Aorta (tissue), 5 donors: Measurements from ENCODE around the gene COX6B2. TPM values are rescaled to one million over a fixed set of nuclear protein-coding genes. Genes with fewer than 3 reads are reported as not detected.

Experiments used
- ATAC-seq: fragments of 200-7000 bp; cut with Tn5 transposase; one replicate; pipeline ENCODE4 v1.9.1; 2022; ENCODE audit warnings: moderate library complexity; ENCODE audit not compliant: low FRiP score
- DNase-seq, 2 donors: peaks; one replicate each; pipeline ENCODE4 v3.0.0-alpha.2; 2020
- H3K27ac ChIP-seq, 2 donors: one replicate each; pipeline ENCODE4 v1.5.1; 2013; ENCODE audit warnings: low read length in 2 of 2, mild to moderate bottlenecking in 2 of 2, moderate library complexity in 2 of 2, control low read depth in 1 of 2, inconsistent platforms in 1 of 2, low read depth in 1 of 2
- H3K27me3 ChIP-seq, 2 donors: one replicate each; pipeline ENCODE4 v1.6.1; 2013; ENCODE audit warnings: control low read depth in 1 of 2, low read length in 1 of 2, mild to moderate bottlenecking in 1 of 2, moderate library complexity in 1 of 2; ENCODE audit not compliant: insufficient read depth in 2 of 2, control insufficient read depth in 1 of 2
- H3K36me3 ChIP-seq, 2 donors: one replicate each; pipeline ENCODE4 v1.6.1; 2013; ENCODE audit warnings: control low read depth in 1 of 2, low read length in 1 of 2, mild to moderate bottlenecking in 1 of 2; ENCODE audit not compliant: insufficient read depth in 2 of 2, control insufficient read depth in 1 of 2
- H3K4me1 ChIP-seq, 2 donors: one replicate each; pipeline ENCODE4 v1.6.1; 2013; ENCODE audit warnings: low read length in 2 of 2, control low read depth in 1 of 2, mild to moderate bottlenecking in 1 of 2, moderate library complexity in 1 of 2; ENCODE audit not compliant: insufficient read depth in 2 of 2, control insufficient read depth in 1 of 2
- H3K4me3 ChIP-seq, 2 donors: one replicate each; pipeline ENCODE4 v1.5.1; 2013; ENCODE audit warnings: low read length in 2 of 2, control low read depth in 1 of 2, mild to moderate bottlenecking in 1 of 2
- H3K9me3 ChIP-seq: one replicate; pipeline ENCODE4 v1.6.1; 2013; ENCODE audit warnings: mild to moderate bottlenecking, low read length; ENCODE audit not compliant: control insufficient read depth
- WGBS, 2 donors: extraction: QIAGEN DNeasy Blood & Tissue Kit; methylation state at CpG; one replicate each; pipeline ENCODE4 v1.1.7; 2013; 5-methylcytosine and 5-hydroxymethylcytosine counted together
- intact Hi-C, 2 donors: fragments of 100-400 bp; cut with DNase I; formaldehyde crosslinking; loops; one replicate each; pipeline versions ENCODE4 v1.14.2 to v1.15.0; 2022
- polyA plus RNA-seq, 2 donors: library from polyadenylated mRNA; stranded (reverse); fragments of 200-250 nt; gene quantifications; one replicate each; pipeline ENCODE4 v1.2.3, GENCODE V29; 2013
- total RNA-seq, 2 donors: library from RNA; stranded (reverse); fragmentation: NEBNext Ultra II Directional; extraction: Animal tissue kit (Norgen Biotek cat#: 25700); gene quantifications; one replicate each; pipeline ENCODE4 v1.2.1, GENCODE V29; 2021
- donor health status: healthy with polysubstance abuse.
- donor health status: Bipolar disorder and iron deficiency.
- donor health status: DM: no; HTN: no; CAD: no.
- donor health status: DM: no; HTN: no; CAD: no.
- donor health status: DM: yes; HTN: yes; CAD: no.

The COX6B2 gene
- total and polyA plus RNA-seq, 4 donors, result 0.19 to 0.99 TPM; not detected in 2

GRCh38 chr19:55304279-55304978 is 50.1 kb downstream of the COX6B2 start:
- DNase-seq, result peak in 1 of 2 donors; percentile 60
- peaks cover 0 to 2% of the 10 kb centered on the region in 2 donors for H3K36me3 ChIP-seq
- WGBS, 2 donors, result 86 to 90% methylated on average over 35 to 39 of the region's 39 CpGs

GRCh38 chr19:55303477-55303876 is 51.0 kb downstream of the COX6B2 start:
- Histone ChIP-seq H3K4me1 (no peaks in the 10 kb centered on the region), H3K36me3 (peaks cover 0 to 2% of the 10 kb centered on the region in 2 donors), H3K27ac (no peak overlapping the region), H3K27me3 (no peaks in the 10 kb centered on the region), H3K9me3 (no peaks in the 10 kb centered on the region), H3K4me3 (no peak overlapping the region)
- no peak for DNase-seq
- no peak for ATAC-seq
- intact Hi-C loops, result loop anchor here in 1 of 2 donors (2.0 kb wide), 1 partner anchor 81 kb away; the partner anchor contains the start of genes RPL28 and TMEM238
- WGBS, 2 donors, result 86 to 90% methylated on average over 11 of the region's 11 CpGs

More at GRCh38 chr19:55304279-55304978, 50.1 kb downstream of the COX6B2 start:
- Histone ChIP-seq H3K4me3 (no peak overlapping the region), H3K27ac (no peak overlapping the region), H3K9me3 (no peaks in the 10 kb centered on the region), H3K4me1 (no peaks in the 10 kb centered on the region), H3K27me3 (no peaks in the 10 kb centered on the region)
- ATAC-seq, result no peak
- intact Hi-C loops, result no loop called here

- peaks cover 0 to 2% of the 10 kb centered on the region in 2 donors for H3K36me3 ChIP-seq
- no peak overlapping the region for H3K27ac ChIP-seq
- WGBS, 2 donors, result 85% methylated on average over 12 of the region's 12 CpGs
- no peaks in the 10 kb centered on the region for H3K27me3 ChIP-seq
- DNase-seq (peak in 1 of 2 donors; percentile 45), ATAC-seq (no peak)
- no peaks in the 10 kb centered on the region for H3K4me1 ChIP-seq
- intact Hi-C loops, result loop anchor here in 1 of 2 donors (2.0 kb wide), 1 partner anchor 82 kb away; the partner anchor contains the start of genes RPL28 and TMEM238
- H3K4me3 ChIP-seq, result no peak overlapping the region
- no peaks in the 10 kb centered on the region for H3K9me3 ChIP-seq
Observed at GRCh38 chr19:55302318-55302703, 52.2 kb downstream of the COX6B2 start.

- peak; percentile 94 for ATAC-seq
- Histone ChIP-seq H3K4me1 (no peaks in the 10 kb centered on the region), H3K36me3 (peaks cover 0 to 2% of the 10 kb centered on the region in 2 donors), H3K9me3 (no peaks in the 10 kb centered on the region), H3K4me3 (no peak overlapping the region), H3K27ac (no peak overlapping the region), H3K27me3 (no peaks in the 10 kb centered on the region)
- intact Hi-C loops, result loop anchor here in 1 of 2 donors (2.0 kb wide), 1 partner anchor 83 kb away; the partner anchor contains the start of genes RPL28 and TMEM238
- DNase-seq, result peak; percentile 91 to 97
- WGBS, 2 donors, result 18 to 20% methylated on average over 42 of the region's 42 CpGs
Observed at GRCh38 chr19:55301459-55302317, 52.8 kb downstream of the COX6B2 start.

GRCh38 chr19:55300886-55301458 is 53.5 kb downstream of the COX6B2 start:
- Histone ChIP-seq H3K36me3 (no peaks in the 10 kb centered on the region), H3K27ac (no peak overlapping the region), H3K9me3 (no peaks in the 10 kb centered on the region), H3K4me1 (no peaks in the 10 kb centered on the region), H3K27me3 (no peaks in the 10 kb centered on the region), H3K4me3 (no peak overlapping the region)
- ATAC-seq (no peak), DNase-seq (no peak)
- WGBS, 2 donors, result 69 to 75% methylated on average over 15 of the region's 15 CpGs
- intact Hi-C loops, result no loop called here

GRCh38 chr19:55299991-55300390 is 54.5 kb downstream of the COX6B2 start:
- H3K27me3 ChIP-seq, result no peaks in the 10 kb centered on the region
- no peaks in the 10 kb centered on the region for H3K36me3 ChIP-seq
- H3K27ac ChIP-seq, result no peak overlapping the region
- no peaks in the 10 kb centered on the region for H3K4me1 ChIP-seq
- DNase-seq (no peak), ATAC-seq (no peak)
- H3K4me3 ChIP-seq, result no peak overlapping the region
- no peaks in the 10 kb centered on the region for H3K9me3 ChIP-seq
- 89 to 92% methylated on average over 10 of the region's 10 CpGs for WGBS, 2 donors
- intact Hi-C loops, result no loop called here

Other genes with a start within 250 kb of the COX6B2 start
- 100 to 1,000 TPM; 134 to 218 TPM for gene PPP1R12C, start 237.1 kb downstream of the COX6B2 start, total RNA-seq
- gene PPP1R12C, start 237.1 kb downstream of the COX6B2 start, polyA plus RNA-seq, result 100 to 1,000 TPM; 104 to 432 TPM
- 1 to 10 TPM in 1 of 2 donors, not detected in 1; 1.3 TPM for gene TNNT1, start 205.5 kb downstream of the COX6B2 start, total RNA-seq
- gene TNNT1, start 205.5 kb downstream of the COX6B2 start, polyA plus RNA-seq, result 1 to 10 TPM; 1.4 to 2.0 TPM
- not detected for gene TNNI3, start 197.0 kb downstream of the COX6B2 start, total RNA-seq
- gene TNNI3, start 197.0 kb downstream of the COX6B2 start, polyA plus RNA-seq, result 10 to 100 TPM in 1 of 2 donors, under 1 TPM in 1; 0.51 to 14.1 TPM
- not detected for gene DNAAF3, start 188.1 kb downstream of the COX6B2 start, total RNA-seq
- under 1 TPM; 0.38 to 0.87 TPM for gene DNAAF3, start 188.1 kb downstream of the COX6B2 start, polyA plus RNA-seq
- not detected for gene SYT5, start 174.4 kb downstream of the COX6B2 start, total RNA-seq
- gene SYT5, start 174.4 kb downstream of the COX6B2 start, polyA plus RNA-seq, result not detected
- 1 to 10 TPM in 1 of 2 donors, under 1 TPM in 1; 0.29 to 1.9 TPM for gene PTPRH, start 145.2 kb downstream of the COX6B2 start, total RNA-seq
- 1 to 10 TPM in 1 of 2 donors, under 1 TPM in 1; 0.03 to 7.5 TPM for gene PTPRH, start 145.2 kb downstream of the COX6B2 start, polyA plus RNA-seq
- gene TMEM86B, start 126.0 kb downstream of the COX6B2 start, total RNA-seq, result 1 to 10 TPM; 2.0 to 3.6 TPM
- 10 to 100 TPM in 1 of 2 donors, 1 to 10 TPM in 1; 2.9 to 10.9 TPM for gene TMEM86B, start 126.0 kb downstream of the COX6B2 start, polyA plus RNA-seq
- gene PPP6R1, start 95.7 kb downstream of the COX6B2 start, total RNA-seq, result 10 to 100 TPM; 47.9 to 55.4 TPM
- 10 to 100 TPM; 15.2 to 25.3 TPM for gene PPP6R1, start 95.7 kb downstream of the COX6B2 start, polyA plus RNA-seq
- gene HSPBP1, start 74.6 kb downstream of the COX6B2 start, total RNA-seq, result 10 to 100 TPM; 14.1 to 16.3 TPM
- 10 to 100 TPM; 14.7 to 25.3 TPM for gene HSPBP1, start 74.6 kb downstream of the COX6B2 start, polyA plus RNA-seq
- 10 to 100 TPM; 14.2 to 18.5 TPM for gene BRSK1, start 70.7 kb downstream of the COX6B2 start, total RNA-seq
- 10 to 100 TPM in 1 of 2 donors, 1 to 10 TPM in 1; 4.8 to 25.1 TPM for gene BRSK1, start 70.7 kb downstream of the COX6B2 start, polyA plus RNA-seq
- gene TMEM150B, start 29.4 kb downstream of the COX6B2 start, total RNA-seq, result 1 to 10 TPM; 2.9 to 9.6 TPM
- gene TMEM150B, start 29.4 kb downstream of the COX6B2 start, polyA plus RNA-seq, result 1 to 10 TPM in 1 of 2 donors, under 1 TPM in 1; 0.72 to 5.5 TPM
- 10 to 100 TPM in 1 of 2 donors, 1 to 10 TPM in 1; 4.5 to 12.8 TPM for gene KMT5C, start 14.8 kb downstream of the COX6B2 start, total RNA-seq
- 10 to 100 TPM in 1 of 2 donors, 1 to 10 TPM in 1; 3.4 to 13.2 TPM for gene KMT5C, start 14.8 kb downstream of the COX6B2 start, polyA plus RNA-seq
- gene GARIN5B, start 8.5 kb upstream of the COX6B2 start, total RNA-seq, result not detected
- not detected for gene GARIN5B, start 8.5 kb upstream of the COX6B2 start, polyA plus RNA-seq
- gene IL11, start 15.7 kb upstream of the COX6B2 start, total RNA-seq, result under 1 TPM; 0.23 to 0.27 TPM
- 1 to 10 TPM in 1 of 2 donors, not detected in 1; 2.1 TPM for gene IL11, start 15.7 kb upstream of the COX6B2 start, polyA plus RNA-seq
- not detected for gene TMEM190, start 22.1 kb upstream of the COX6B2 start, total RNA-seq
- not detected for gene TMEM190, start 22.1 kb upstream of the COX6B2 start, polyA plus RNA-seq
- 1 to 10 TPM in 1 of 2 donors, under 1 TPM in 1; 0.94 to 2.4 TPM for gene TMEM238, start 29.6 kb upstream of the COX6B2 start, total RNA-seq
- gene TMEM238, start 29.6 kb upstream of the COX6B2 start, polyA plus RNA-seq, result not detected
- 1,000 to 10,000 TPM in 1 of 2 donors, 100 to 1,000 TPM in 1; 841 to 1,022 TPM for gene RPL28, start 31.2 kb upstream of the COX6B2 start, total RNA-seq
- gene RPL28, start 31.2 kb upstream of the COX6B2 start, polyA plus RNA-seq, result 1,000 to 10,000 TPM; 1,298 to 1,335 TPM
- 10 to 100 TPM; 13.2 to 26.8 TPM for gene UBE2S, start 53.1 kb upstream of the COX6B2 start, total RNA-seq
- gene UBE2S, start 53.1 kb upstream of the COX6B2 start, polyA plus RNA-seq, result 1 to 10 TPM; 7.0 to 8.4 TPM
- gene SHISA7, start 88.6 kb upstream of the COX6B2 start, total RNA-seq, result not detected
- gene SHISA7, start 88.6 kb upstream of the COX6B2 start, polyA plus RNA-seq, result under 1 TPM in 1 of 2 donors, not detected in 1; 0.05 TPM
- 10 to 100 TPM; 18.6 to 30.6 TPM for gene ISOC2, start 106.9 kb upstream of the COX6B2 start, total RNA-seq
- gene ISOC2, start 106.9 kb upstream of the COX6B2 start, polyA plus RNA-seq, result 10 to 100 TPM; 42.6 to 47.3 TPM
- gene C19orf85, start 110.0 kb upstream of the COX6B2 start, total RNA-seq, result not detected
- not detected for gene C19orf85, start 110.0 kb upstream of the COX6B2 start, polyA plus RNA-seq
- gene ZNF628, start 121.9 kb upstream of the COX6B2 start, total RNA-seq, result 1 to 10 TPM; 6.9 to 7.0 TPM
- 1 to 10 TPM; 1.3 to 2.0 TPM for gene ZNF628, start 121.9 kb upstream of the COX6B2 start, polyA plus RNA-seq
- 10 to 100 TPM; 15.3 to 16.2 TPM for gene NAT14, start 130.5 kb upstream of the COX6B2 start, total RNA-seq
- gene NAT14, start 130.5 kb upstream of the COX6B2 start, polyA plus RNA-seq, result 10 to 100 TPM in 1 of 2 donors, 1 to 10 TPM in 1; 3.1 to 19.2 TPM
- 10 to 100 TPM in 1 of 2 donors, 1 to 10 TPM in 1; 8.6 to 64.1 TPM for gene SSC5D, start 133.7 kb upstream of the COX6B2 start, total RNA-seq
- gene SSC5D, start 133.7 kb upstream of the COX6B2 start, polyA plus RNA-seq, result 1 to 10 TPM; 1.6 to 3.7 TPM
- gene SBK2, start 182.4 kb upstream of the COX6B2 start, total RNA-seq, result not detected
- not detected for gene SBK2, start 182.4 kb upstream of the COX6B2 start, polyA plus RNA-seq
- under 1 TPM in 1 of 2 donors, not detected in 1; 0.48 TPM for gene SBK3, start 190.8 kb upstream of the COX6B2 start, total RNA-seq
- not detected for gene SBK3, start 190.8 kb upstream of the COX6B2 start, polyA plus RNA-seq
- gene ZNF579, start 226.1 kb upstream of the COX6B2 start, total RNA-seq, result 10 to 100 TPM; 12.9 to 13.1 TPM
- 10 to 100 TPM in 1 of 2 donors, under 1 TPM in 1; 0.63 to 12.6 TPM for gene ZNF579, start 226.1 kb upstream of the COX6B2 start, polyA plus RNA-seq
- 10 to 100 TPM; 12.7 to 13.2 TPM for gene FIZ1, start 244.8 kb upstream of the COX6B2 start, total RNA-seq
- gene FIZ1, start 244.8 kb upstream of the COX6B2 start, polyA plus RNA-seq, result 10 to 100 TPM in 1 of 2 donors, 1 to 10 TPM in 1; 2.8 to 12.6 TPM
- 10 to 100 TPM; 13.2 to 17.3 TPM for gene ZNF524, start 245.6 kb upstream of the COX6B2 start, total RNA-seq
- 10 to 100 TPM; 13.4 to 38.8 TPM for gene ZNF524, start 245.6 kb upstream of the COX6B2 start, polyA plus RNA-seq